NCI-H187 (cell line): Measurements from ENCODE around the gene HID1.
"Not testable (repeated sequence)": the region's sequence is repeated elsewhere in the genome, so short reads cannot be mapped to it uniquely, and the experiment has no call there.

Experiments
- DNase-seq, 2 experiments: peaks; one replicate each; lab custom pipeline; 2025; lab: John Stamatoyannopoulos, UW

Gene HID1

GRCh38 chr17:74998783-74999182 is 26.2 kb upstream of the HID1 start:
- no peak for DNase-seq

GRCh38 chr17:74995847-74996246 is 23.3 kb upstream of the HID1 start:
- DNase-seq = no peak

GRCh38 chr17:74994440-74994839 is 21.9 kb upstream of the HID1 start:
- DNase-seq = no peak

GRCh38 chr17:74992223-74992622 is 19.7 kb upstream of the HID1 start:
- no peak for DNase-seq

GRCh38 chr17:74990581-74991105 is 18.1 kb upstream of the HID1 start:
- DNase-seq = no peak

GRCh38 chr17:74987909-74988711 is 15.6 kb upstream of the HID1 start:
- no peak for DNase-seq

GRCh38 chr17:74987418-74987908 is 14.9 kb upstream of the HID1 start, which contains the start of gene CDR2L:
Gene CDR2L, plus strand, starts transcription at chr17:74987632. Its CDS starts 412 bp downstream, at chr17:74988044.
- DNase-seq = peak; percentile 71 to 86

GRCh38 chr17:74986206-74986576 is 13.6 kb upstream of the HID1 start:
- DNase-seq = no peak

- peak in 1 of 2 experiments; percentile 39 for DNase-seq
These were observed 10.2 kb upstream of the HID1 start for GRCh38 chr17:74982663-74983313.

GRCh38 chr17:74981979-74982662 is 9.6 kb upstream of the HID1 start:
- peak; percentile 39 to 55 for DNase-seq

GRCh38 chr17:74981318-74981978 is 8.9 kb upstream of the HID1 start:
- no peak for DNase-seq

- no peak for DNase-seq
These were observed 7.0 kb upstream of the HID1 start for GRCh38 chr17:74979408-74980146.

- DNase-seq = no peak
These were observed 5.7 kb upstream of the HID1 start for GRCh38 chr17:74978240-74978639.

GRCh38 chr17:74977802-74978201 is 5.2 kb upstream of the HID1 start:
- DNase-seq = no peak

GRCh38 chr17:74975943-74976342 is 3.4 kb upstream of the HID1 start:
- no peak for DNase-seq

GRCh38 chr17:74972973-74973328 is 392 bp upstream of the HID1 start:
- no peak for DNase-seq

GRCh38 chr17:74971842-74972106 is 785 bp downstream of the HID1 start:
- no peak for DNase-seq

GRCh38 chr17:74971069-74971841 is 1.3 kb downstream of the HID1 start:
- DNase-seq = no peak

GRCh38 chr17:74970395-74970794 is 2.2 kb downstream of the HID1 start:
- DNase-seq = no peak

GRCh38 chr17:74969501-74969900 is 3.1 kb downstream of the HID1 start:
- not testable (repeated sequence) for DNase-seq

- DNase-seq = no peak
These were observed 4.2 kb downstream of the HID1 start for GRCh38 chr17:74968361-74968780.
